IMR-90 (cell line): ENCODE measurements around the gene DUSP9. TPM values are rescaled to one million over a fixed set of nuclear protein-coding genes. Genes with fewer than 3 reads are reported as not detected.

ENCODE experiments used
- ATAC-seq: fragments of 200-7000 bp; cut with Tn5 transposase; 2 replicates; pipeline ENCODE4 v1.9.1; 2020; ENCODE audit warnings: low read depth, mild to moderate bottlenecking, moderate library complexity
- BruUV-seq: library from RNA; stranded (reverse); fragments of 400-500 nt; replicated peaks from 2 replicates; lab custom pipeline; 2021; lab: Mats Ljungman, UMichigan
- CTCF ChIA-PET: fragments of 300-600 bp; formaldehyde crosslinking; extraction: SDS; loops from one replicate; lab custom pipeline; 2021; ENCODE audit warnings: antibody characterized with exemption; lab: Yijun Ruan, JAX
- POLR2A ChIA-PET: fragments of 300-600 bp; sonication (Branson Sonifier 250); formaldehyde crosslinking; loops from one replicate; lab custom pipeline; 2022; ENCODE audit warnings: antibody characterized with exemption; ENCODE audit not compliant: unreplicated experiment; lab: Charles Lee
- DNase-seq: peaks from one replicate; pipeline ENCODE4 v3.0.0; 2013
- H2AFZ ChIP-seq: replicated peaks from 2 replicates; pipeline ENCODE3; 2013; ENCODE audit warnings: low read length, mild to moderate bottlenecking; ENCODE audit not compliant: poor library complexity
- H2AK5ac ChIP-seq: 2 replicates; pipeline ENCODE4 v1.6.1; 2013; ENCODE audit warnings: low read depth, low read length, inconsistent platforms
- H2AK9ac ChIP-seq: replicated peaks from 2 replicates; pipeline ENCODE3; 2013; ENCODE audit warnings: mild to moderate bottlenecking, low read depth, low read length, moderate library complexity; ENCODE audit not compliant: poor library complexity
- H2BK120ac ChIP-seq: 2 replicates; pipeline ENCODE4 v1.6.1; 2013; ENCODE audit warnings: low read depth, low read length, inconsistent platforms
- H2BK15ac ChIP-seq: 3 replicates; pipeline ENCODE4 v1.6.1; 2013; ENCODE audit warnings: low read depth, low read length, inconsistent platforms
- H2BK20ac ChIP-seq: 2 replicates; pipeline ENCODE4 v1.6.1; 2013; ENCODE audit warnings: low read depth, mild to moderate bottlenecking, inconsistent platforms, low read length, moderate library complexity
- H2BK5ac ChIP-seq: 2 replicates; pipeline ENCODE4 v1.6.1; 2013; ENCODE audit warnings: mild to moderate bottlenecking, low read depth, low read length, inconsistent platforms; ENCODE audit not compliant: poor library complexity, severe bottlenecking
- H3K14ac ChIP-seq: replicated peaks from 2 replicates; pipeline ENCODE4 v1.6.1; 2013; ENCODE audit warnings: low read depth, low read length, inconsistent platforms
- H3K18ac ChIP-seq: 2 replicates; pipeline ENCODE4 v1.6.1; 2013; ENCODE audit warnings: low read depth, low read length, control low read depth
- H3K23ac ChIP-seq: 2 replicates; pipeline ENCODE4 v1.6.1; 2013; ENCODE audit warnings: low read depth, low read length, inconsistent platforms
- H3K27ac ChIP-seq: 2 replicates; pipeline ENCODE4 v1.5.1; 2013; ENCODE audit warnings: mild to moderate bottlenecking, control low read depth, low read length; ENCODE audit not compliant: insufficient read depth
- H3K27me3 ChIP-seq: 2 replicates; pipeline ENCODE4 v1.6.1; 2013; ENCODE audit warnings: low read length; ENCODE audit not compliant: control insufficient read depth, insufficient read depth
- H3K36me3 ChIP-seq: 2 replicates; pipeline ENCODE4 v1.6.1; 2013; ENCODE audit warnings: low read length, mixed read lengths; ENCODE audit not compliant: control insufficient read depth, insufficient read depth
- H3K4ac ChIP-seq: 2 replicates; pipeline ENCODE4 v1.6.1; 2013; ENCODE audit warnings: low read depth, low read length, inconsistent platforms
- H3K4me1 ChIP-seq: 2 replicates; pipeline ENCODE4 v1.6.1; 2013; ENCODE audit warnings: low read length, mixed read lengths; ENCODE audit not compliant: control insufficient read depth, insufficient read depth
- H3K4me2 ChIP-seq: 2 replicates; pipeline ENCODE4 v1.6.1; 2013; ENCODE audit warnings: low read depth, mild to moderate bottlenecking, control low read depth, low read length, moderate library complexity
- H3K4me3 ChIP-seq: 2 replicates; pipeline ENCODE4 v1.5.1; 2013; ENCODE audit warnings: low read depth, mild to moderate bottlenecking, control low read depth, low read length, moderate library complexity; ENCODE audit not compliant: insufficient read depth
- H3K56ac ChIP-seq: 2 replicates; pipeline ENCODE4 v1.6.1; 2013; ENCODE audit warnings: low read length, inconsistent platforms; ENCODE audit not compliant: insufficient read depth; ENCODE audit errors: extremely low read depth
- H3K79me1 ChIP-seq, 2 experiments: 2 replicates each; pipeline ENCODE4 v1.6.1; 2013; ENCODE audit warnings: low read length in 2 of 2, inconsistent platforms in 1 of 2, low read depth in 1 of 2
- H3K9ac ChIP-seq: 2 replicates; pipeline ENCODE4 v1.6.1; 2013; ENCODE audit warnings: low read depth, low read length, control low read depth
- H3K9me1 ChIP-seq: 2 replicates; pipeline ENCODE4 v1.6.1; 2013; ENCODE audit warnings: low read length, inconsistent platforms; ENCODE audit not compliant: insufficient read depth
- H3K9me3 ChIP-seq: 2 replicates; pipeline ENCODE4 v1.6.1; 2013; ENCODE audit warnings: low read length; ENCODE audit not compliant: control insufficient read depth, insufficient read depth
- H4K20me1 ChIP-seq: 2 replicates; pipeline ENCODE4 v1.6.1; 2013; ENCODE audit warnings: low read length, inconsistent platforms; ENCODE audit not compliant: insufficient read depth
- H4K5ac ChIP-seq: 2 replicates; pipeline ENCODE4 v1.6.1; 2013; ENCODE audit warnings: mild to moderate bottlenecking, low read depth, low read length, control low read depth
- H4K8ac ChIP-seq, 2 experiments: 2 replicates each; pipeline ENCODE4 v1.6.1; 2013; ENCODE audit warnings: low read depth in 2 of 2, low read length in 2 of 2, control low read depth in 1 of 2, inconsistent platforms in 1 of 2
- H4K91ac ChIP-seq: 2 replicates; pipeline ENCODE4 v1.6.1; 2013; ENCODE audit warnings: low read depth, low read length, inconsistent platforms; ENCODE audit not compliant: insufficient read depth
- BHLHE40 ChIP-seq: fragments of 150-350 bp; IDR thresholded peaks from 2 replicates; pipeline ENCODE4 v1.6.1; 2016; ENCODE audit warnings: mild to moderate bottlenecking, low read depth, low read length
- CEBPB ChIP-seq: IDR thresholded peaks from 2 replicates; pipeline ENCODE4 v1.6.1; 2012; ENCODE audit warnings: low read depth, low read length, improper control_type of control experiment
- CHD1 ChIP-seq: IDR thresholded peaks from 2 replicates; pipeline ENCODE4 v1.6.1; 2012; ENCODE audit warnings: low read depth, low read length, improper control_type of control experiment
- CTCF ChIP-seq: conservative IDR thresholded peaks from 2 replicates; pipeline ENCODE4 v1.5.1; 2012; ENCODE audit warnings: mild to moderate bottlenecking, low read depth, low read length, improper control_type of control experiment
- ELK1 ChIP-seq: fragments of 150-350 bp; IDR thresholded peaks from 2 replicates; pipeline ENCODE4 v1.6.1; 2016; ENCODE audit warnings: low read depth, mild to moderate bottlenecking, low read length, moderate library complexity, borderline replicate concordance
- FOS ChIP-seq: fragments of 150-350 bp; IDR thresholded peaks from 2 replicates; pipeline ENCODE4 v1.6.1; 2016; ENCODE audit warnings: low read depth, low read length
- MAFK ChIP-seq: IDR thresholded peaks from 2 replicates; pipeline ENCODE4 v1.6.1; 2012; ENCODE audit warnings: low read depth, low read length, improper control_type of control experiment
- POLR2A ChIP-seq: IDR thresholded peaks from 2 replicates; pipeline ENCODE4 v1.6.1; 2012; ENCODE audit warnings: mild to moderate bottlenecking, low read depth, low read length
- RAD21 ChIP-seq: IDR thresholded peaks from 2 replicates; pipeline ENCODE4 v1.6.1; 2012; ENCODE audit warnings: low read length, improper control_type of control experiment
- WGBS, 2 experiments: methylation state at CpG; one replicate each; pipeline versions ENCODE4 v1.1.5 to v1.1.7; 2013; ENCODE audit warnings: missing lambda C conversion rate in 2 of 2; ENCODE audit not compliant: insufficient read length in 1 of 2; ENCODE audit errors: extremely low coverage in 2 of 2; 5-methylcytosine and 5-hydroxymethylcytosine counted together
- dilution Hi-C: fragments of 300-500 bp; cut with HindIII; formaldehyde crosslinking; loops from one replicate; pipeline ENCODE4 v1.14.3; 2018; ENCODE audit warnings: low sequenced_read_pairs; ENCODE audit not compliant: unreplicated experiment
- in situ Hi-C: fragments of 300-500 bp; cut with MboI; formaldehyde crosslinking; loops from 3 replicates; pipeline ENCODE4 v1.14.3; 2019; ENCODE audit warnings: low sequenced_read_pairs, inconsistent platforms, mixed read lengths
- intact Hi-C: fragments of 100-400 bp; cut with micrococcal nuclease; formaldehyde crosslinking; loops from 2 replicates; pipeline ENCODE4 v1.10.0; 2022
- polyA plus RNA-seq, 3 experiments: library from polyadenylated mRNA; depleted of rRNA; stranded (reverse); fragments of >200 nt; gene quantifications; 2 replicates each; pipeline ENCODE4 v1.2.3, GENCODE V29; 2012; ENCODE audit warnings: low replicate concordance in 1 of 3
- total RNA-seq: library from RNA; depleted of rRNA; stranded (reverse); fragments of >200 nt; gene quantifications from 2 replicates; pipeline ENCODE4 v1.2.3, GENCODE V29; 2012

DUSP9 gene
- total and polyA plus RNA-seq, 2 of the 4 experiments (the other 2 are of a cell fraction) = under 0.01 to 0.09 TPM

GRCh38 chrX:153624196-153625091, 22.6 kb upstream of the DUSP9 start:
- Histone ChIP-seq H3K27ac (no peak overlapping the region), H3K23ac (no peak overlapping the region), H3K4me3 (no peak overlapping the region), H3K27me3 (peaks cover 19% of the 10 kb centered on the region), H4K5ac (no peak overlapping the region), H3K18ac (no peak overlapping the region), H3K4me2 (no peak overlapping the region), H3K79me1 (no peaks in the 10 kb centered on the region), H3K14ac (no peak overlapping the region), H4K20me1 (no peaks in the 10 kb centered on the region), H3K56ac (no peak overlapping the region), H3K9ac (no peak overlapping the region), H2BK20ac (no peak overlapping the region), H2AFZ (no peak overlapping the region), H3K4me1 (no peaks in the 10 kb centered on the region), H3K4ac (no peak overlapping the region), H2BK5ac (no peak overlapping the region), H4K91ac (no peak overlapping the region), H2AK9ac (no peak overlapping the region), H3K36me3 (no peaks in the 10 kb centered on the region), H3K9me1 (no peaks in the 10 kb centered on the region), H4K8ac (no peak overlapping the region), H2BK120ac (no peak overlapping the region), H3K9me3 (no peaks in the 10 kb centered on the region; the same call in 1 of the 2 replicates), H2AK5ac (no peak overlapping the region), H2BK15ac (no peak overlapping the region)
- WGBS, 2 experiments = 85% methylated on average over 4 of the region's 15 CpGs; no CpG with 5 or more reads in 1 of the 2 experiments
- ChIA-PET POLR2A (no interaction called here), CTCF (no interaction called here)
- in situ Hi-C loops (no loop called here), dilution Hi-C loops (no loop called here), intact Hi-C loops (no loop called here)
- BruUV-seq = no TSS peak
- ATAC-seq = no peak
- no peak for TF ChIP-seq CEBPB
- no peak for TF ChIP-seq FOS
- no peak for TF ChIP-seq CHD1
- TF ChIP-seq MAFK = no peak
- TF ChIP-seq RAD21 = no peak
- no peak for TF ChIP-seq POLR2A
- no peak for TF ChIP-seq ELK1
- no peak for TF ChIP-seq CTCF
- TF ChIP-seq BHLHE40 = no peak
- no peak for DNase-seq
